GM18511 (cell line): ENCODE data around the gene MAD1L1.
"Not testable (repeated sequence)": the region's sequence is repeated elsewhere in the genome, so short reads cannot be mapped to it uniquely, and the experiment has no call there.

Experiments
- ATAC-seq: cut with Tn5 transposase; IDR thresholded peaks from one replicate; pipeline ENCODE4 v1.9.1; 2021; ENCODE audit warnings: mild to moderate bottlenecking, moderate library complexity; ENCODE audit not compliant: unreplicated experiment

Gene MAD1L1

DNA sequence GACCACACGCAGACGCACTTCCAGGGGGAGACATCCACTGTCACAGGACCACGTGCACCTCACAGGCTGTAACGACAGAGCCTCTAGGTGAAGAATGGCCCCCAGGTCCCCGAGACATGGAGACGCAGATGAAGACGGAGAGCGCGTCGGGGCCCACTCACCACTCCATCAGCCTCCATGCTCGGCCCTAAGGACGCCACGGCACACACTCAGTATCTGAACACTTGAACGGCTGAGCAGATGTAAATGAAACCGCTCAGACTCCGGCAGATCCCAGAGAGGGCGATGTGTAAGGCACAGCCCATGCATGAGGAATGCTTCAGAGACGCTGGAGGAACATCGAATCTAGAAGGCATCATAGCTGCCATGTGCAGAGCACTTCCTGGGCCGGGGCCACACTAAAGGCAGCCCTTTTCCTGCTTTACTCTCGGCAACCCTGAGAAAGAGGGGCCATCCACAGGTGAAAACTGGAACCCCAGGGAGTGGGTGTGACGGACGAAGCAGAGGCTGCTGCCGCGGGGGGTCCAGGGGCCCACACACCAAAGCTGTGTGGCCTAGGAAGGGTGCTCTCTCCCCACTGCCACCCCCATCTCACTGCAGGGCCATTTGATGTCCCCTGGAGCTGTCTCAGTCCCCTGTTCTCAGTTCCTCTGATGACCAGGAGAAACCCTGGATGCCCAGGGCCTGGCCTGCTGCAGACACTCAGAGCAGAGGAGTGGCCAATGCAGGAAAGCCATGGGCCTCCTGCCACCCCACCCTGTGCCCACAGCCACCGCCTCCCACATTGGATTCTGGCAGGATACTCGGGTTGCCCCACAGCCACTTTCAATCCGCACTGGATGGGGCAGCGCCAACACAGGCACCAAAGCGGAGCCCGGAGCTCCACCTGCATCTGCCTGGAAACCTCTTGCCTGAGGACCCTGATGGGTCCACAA, 253.8 kb downstream of the MAD1L1 start:
- ATAC-seq = no peak

DNA sequence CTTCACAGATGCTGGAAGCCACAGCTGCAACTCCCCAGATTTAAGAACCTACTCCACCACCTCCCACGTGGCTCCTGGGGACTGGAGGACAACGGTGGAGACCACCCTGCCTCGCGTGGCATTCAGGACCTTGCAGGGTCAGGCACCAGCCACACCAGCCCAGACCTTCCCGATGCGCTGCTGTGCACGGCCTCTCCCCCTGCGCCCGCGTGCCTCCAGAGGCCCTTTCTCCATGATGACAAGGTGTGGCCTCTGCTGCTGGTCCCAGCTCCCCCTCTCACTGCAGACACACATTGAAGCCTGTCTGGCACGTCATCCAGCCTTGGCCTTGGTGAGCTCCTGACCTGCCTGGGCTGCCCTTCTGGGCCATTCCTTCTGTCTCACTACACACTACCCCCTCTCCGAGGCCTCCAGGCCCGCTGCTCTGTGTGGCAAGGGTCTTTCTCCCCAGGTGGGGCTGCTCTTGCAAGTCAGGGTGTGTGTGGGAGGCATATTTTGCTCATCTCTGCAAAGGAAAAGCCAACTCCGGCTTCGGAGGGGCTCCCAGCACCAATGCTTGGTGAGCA, 254.8 kb downstream of the MAD1L1 start:
- ATAC-seq = no peak

DNA sequence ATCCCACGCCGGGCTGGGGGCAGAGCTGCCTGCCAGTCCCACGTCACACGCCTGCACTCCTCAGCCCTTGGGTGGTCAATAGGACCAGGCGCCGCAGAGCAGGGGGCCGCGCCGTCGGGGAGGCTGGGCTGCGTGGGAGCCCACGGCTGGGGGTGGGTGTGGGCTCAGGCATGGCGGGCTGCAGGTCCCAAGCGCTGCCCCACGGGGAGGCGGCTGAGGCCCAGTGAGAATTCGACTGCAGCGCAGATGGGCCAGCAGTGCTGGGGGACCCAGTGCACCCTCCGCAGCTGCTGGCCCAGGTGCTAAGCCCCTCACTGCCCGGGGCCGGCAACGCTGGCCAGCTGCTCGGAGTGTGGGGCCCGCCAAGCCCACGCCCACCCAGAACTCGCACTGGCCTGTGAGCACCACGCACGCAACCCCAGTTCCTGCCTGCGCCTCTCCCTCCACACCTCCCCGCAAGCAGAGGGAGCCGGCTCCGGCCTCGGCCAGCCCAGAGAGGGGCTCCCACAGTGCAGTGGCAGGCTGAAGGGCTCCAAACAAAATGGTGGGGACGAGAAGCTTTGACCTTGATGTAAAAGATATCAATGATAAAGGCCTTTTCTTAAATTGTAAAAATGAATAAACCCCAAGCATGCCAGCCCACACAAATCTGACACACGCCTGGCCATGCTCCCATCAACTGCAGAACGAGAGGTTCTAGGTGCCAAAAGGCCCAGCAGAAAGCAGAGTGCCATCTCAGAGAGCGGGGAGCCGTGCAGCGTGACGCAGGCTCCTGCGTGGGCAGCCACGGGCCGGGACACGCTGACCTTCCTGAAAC, 255.5 kb downstream of the MAD1L1 start:
- ATAC-seq = no peak

DNA sequence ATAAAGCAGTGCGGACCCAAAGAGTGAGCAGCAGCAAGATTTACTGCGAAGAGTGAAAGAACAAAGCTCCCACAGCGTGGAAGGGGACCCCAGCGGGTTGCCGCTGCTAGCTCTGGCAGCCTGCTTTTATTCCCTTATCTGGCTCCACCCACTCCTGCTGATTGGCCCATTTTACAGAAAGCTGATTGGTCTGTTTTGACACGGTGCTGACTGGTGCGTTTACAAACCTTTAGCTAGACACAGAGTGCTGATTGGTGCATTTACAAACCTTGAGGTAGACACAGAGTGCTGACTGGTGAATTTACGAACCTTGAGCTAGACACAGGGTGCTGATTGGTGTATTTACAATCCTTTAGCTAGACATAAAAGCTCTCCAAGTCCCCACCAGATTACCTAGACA, 256.2 kb downstream of the MAD1L1 start:
- ATAC-seq = not testable (repeated sequence)

DNA sequence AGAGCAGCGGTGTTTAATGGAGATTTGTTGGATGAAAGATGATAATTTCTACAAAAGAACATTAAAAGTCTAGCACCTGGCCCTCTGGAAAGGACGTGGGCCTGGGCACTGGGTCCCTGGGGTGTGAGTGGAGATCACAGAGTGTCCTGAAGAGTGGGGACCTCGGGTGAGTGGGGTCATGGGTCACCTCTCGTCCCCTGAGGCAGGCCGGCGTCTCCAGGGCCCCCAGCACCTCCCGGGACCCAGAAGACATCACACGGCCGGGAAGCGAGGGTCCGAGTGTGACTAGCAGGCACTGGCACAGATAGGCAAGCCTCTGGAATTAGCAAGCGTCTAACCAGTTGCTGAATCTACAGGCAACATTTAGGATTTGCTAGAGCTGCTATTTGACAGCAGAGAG, 257.2 kb downstream of the MAD1L1 start:
- ATAC-seq = no peak

DNA sequence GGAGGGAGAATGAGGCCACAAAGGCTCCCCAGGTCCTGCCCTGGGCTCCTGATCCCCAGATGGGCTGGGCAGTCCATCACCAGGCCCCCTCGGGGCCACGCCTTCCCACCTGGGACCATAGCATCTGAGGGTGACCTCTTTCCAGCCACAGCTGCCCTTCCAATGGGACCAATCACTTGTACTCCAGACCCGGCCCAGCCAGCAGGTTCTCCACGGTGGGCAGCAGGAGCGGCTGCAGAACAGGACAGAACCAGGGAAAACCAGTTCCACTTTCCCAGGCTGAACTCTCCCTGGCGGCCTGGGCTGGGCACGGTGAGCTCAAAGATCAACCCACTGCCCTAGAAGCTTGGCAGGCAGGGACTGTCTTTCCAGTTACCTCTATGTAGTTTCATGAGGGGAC, 257.6 kb downstream of the MAD1L1 start:
- no peak for ATAC-seq

DNA sequence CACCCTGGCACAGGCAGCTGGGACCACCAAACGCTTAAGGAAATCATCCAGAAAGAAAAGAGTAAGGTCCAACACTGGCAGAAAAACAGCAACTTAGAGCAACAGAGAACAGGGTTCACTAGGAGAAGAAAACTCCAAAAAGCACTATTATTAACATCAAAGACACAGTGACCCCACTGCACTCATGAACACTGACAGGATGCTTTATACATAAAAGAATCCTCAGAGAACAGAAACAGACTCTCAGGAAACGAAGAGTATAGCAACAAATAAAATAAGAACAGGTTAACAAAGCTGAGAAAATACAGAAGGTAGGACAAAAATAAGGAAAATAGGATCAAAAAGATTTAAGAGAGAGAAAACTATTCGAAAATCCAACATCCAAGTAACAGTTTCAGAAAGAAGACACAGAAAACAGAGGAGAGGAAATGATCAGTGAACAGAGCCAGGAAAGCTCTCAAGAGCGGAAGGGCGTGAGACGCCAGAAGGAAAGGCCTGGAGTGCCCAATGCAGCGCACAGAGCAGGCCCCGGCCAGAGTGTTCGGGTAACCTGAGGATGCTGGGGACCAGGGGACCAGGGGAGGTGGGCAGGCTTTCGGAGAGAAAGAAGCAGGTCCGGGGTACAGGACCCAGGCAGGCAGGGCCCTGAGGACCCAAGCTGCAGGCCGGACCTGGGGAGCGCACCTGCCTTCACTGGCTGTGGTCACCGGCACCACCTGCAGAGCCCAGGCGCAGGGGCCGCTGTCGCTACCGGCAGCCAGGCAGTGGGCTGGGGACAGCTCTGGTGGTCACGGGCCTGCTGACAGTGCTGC, 258.2 kb downstream of the MAD1L1 start:
- ATAC-seq = no peak

DNA sequence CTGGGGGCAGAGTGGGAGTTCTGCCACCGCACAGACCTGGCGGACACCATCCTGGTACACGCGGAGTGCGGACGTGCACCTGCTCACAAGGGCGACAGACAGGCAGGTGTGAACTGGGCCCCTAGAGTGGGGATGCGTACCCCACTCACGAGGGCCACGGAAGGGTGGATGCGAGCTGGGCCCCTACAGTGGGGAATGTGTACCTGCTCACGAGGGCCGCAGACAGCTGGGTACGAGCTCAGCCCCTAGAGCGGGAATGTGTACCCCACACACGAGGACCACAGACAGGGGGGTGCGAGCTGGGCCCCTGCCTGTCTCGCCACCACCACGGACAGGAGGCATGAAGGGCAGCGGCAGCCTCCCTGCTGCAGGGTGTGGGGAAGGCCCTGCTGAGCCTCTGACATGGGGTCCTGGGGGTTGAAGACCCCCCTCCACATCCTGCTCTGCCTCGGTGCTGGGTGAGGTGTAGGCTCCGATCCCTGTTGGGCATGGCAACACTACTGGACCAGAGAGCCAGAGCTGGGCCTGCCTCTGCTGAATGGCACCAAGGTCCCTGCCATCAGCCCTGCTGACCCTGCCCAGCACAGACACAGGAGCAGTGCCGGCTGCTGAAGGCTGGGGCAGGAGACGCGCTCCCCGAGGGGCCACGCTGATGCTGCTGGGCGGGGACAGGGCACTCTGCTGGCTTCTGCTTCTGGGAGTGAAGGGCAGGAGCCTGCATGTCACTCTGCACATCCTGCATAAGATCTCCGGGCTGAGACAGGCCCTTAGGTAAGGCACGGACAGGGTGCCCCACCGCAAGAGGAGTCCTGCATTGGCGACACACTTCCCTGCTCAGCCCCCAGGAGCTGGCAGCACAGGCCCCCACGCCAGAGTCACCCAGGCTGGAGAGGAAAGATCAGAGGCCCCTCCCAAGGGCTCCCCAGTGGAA, 259.2 kb downstream of the MAD1L1 start:
- ATAC-seq = no peak

DNA sequence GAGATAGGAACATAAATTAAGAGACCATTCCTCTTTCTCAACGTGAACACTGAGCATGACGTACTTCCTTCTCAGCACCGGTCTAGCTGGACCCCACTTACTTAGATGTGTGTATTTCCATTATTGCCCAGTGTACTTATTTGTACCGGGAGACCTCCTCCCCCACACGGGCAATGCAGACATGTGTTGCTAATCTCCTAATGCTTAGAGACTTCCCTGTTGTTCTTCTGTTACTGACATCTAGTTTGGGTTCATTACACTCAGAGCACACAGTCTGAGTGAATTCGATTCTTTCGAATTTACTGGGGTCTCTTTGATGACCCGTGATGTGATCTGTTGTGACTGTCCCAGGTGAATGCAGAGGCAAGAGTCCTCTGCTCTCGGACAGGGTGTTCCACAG, 260.0 kb downstream of the MAD1L1 start:
- ATAC-seq = no peak

DNA sequence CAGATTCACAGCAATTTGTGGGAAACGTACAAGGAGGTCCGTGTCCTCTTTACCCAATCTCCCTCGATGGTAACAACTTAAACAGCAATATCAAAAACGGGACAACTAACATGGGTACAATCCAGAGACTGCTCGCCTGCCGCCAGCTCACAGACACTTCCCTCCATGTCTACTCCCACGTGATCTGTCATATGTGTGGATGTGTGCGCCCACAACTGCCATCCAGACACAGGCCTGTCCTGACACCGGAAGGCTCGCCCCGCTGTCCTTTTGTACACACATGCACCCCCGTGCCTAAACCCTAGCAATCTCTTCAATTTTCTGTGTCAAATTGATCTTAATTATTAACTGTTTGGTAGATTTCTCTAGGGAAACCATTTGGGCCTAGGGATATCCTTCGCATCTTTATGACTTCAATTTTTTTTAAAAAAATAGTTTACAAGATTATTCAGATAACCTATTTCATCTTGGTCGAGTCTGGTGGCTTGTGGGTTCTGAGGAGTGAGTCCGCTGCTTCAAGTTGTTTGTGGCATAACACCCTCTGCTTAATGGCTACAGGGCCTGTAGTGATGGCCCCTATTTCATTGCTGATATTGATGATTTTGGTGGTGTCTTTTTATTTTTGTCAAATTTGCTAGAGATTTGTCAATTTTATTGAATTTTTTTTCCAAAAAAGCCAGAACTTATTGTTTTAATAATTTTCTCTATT, 260.6 kb downstream of the MAD1L1 start:
- no peak for ATAC-seq

DNA sequence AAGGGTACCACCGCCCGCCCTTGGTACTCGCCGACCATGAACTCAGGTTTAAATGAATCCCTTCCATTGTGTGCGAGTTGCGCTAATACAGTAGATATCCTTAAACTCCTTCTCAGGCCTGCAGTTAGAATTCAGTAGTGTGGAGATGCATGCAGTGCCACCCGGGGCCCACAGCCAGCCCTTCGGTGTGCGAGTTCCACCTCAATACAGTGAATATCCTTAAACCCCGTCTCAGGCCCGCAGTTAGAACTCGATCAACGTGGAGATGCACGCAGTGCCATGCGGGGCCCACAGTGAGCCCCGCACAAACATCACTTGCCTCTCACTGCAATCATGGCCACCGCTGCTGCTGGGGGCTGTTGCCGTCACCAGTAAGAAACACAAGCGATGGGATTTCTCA, 261.9 kb downstream of the MAD1L1 start:
- ATAC-seq = no peak

DNA sequence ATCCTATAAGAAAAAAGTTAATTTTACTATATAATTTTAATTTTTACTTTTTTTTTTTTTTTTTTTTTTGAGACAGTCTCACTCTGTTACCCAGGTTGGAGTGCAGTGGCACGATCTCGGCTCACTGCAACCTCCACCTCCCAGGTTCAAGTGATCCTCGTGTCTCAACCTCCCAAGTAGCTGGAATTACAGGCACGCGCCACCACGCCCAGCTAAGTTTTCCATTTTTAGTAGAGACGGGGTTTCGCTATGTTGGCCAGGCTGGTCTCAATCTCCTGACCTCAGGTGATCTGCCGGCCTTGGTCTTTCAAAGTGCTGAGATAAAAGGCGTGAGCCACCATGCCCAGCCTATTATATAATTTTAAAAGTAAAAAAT, 262.5 kb downstream of the MAD1L1 start:
- ATAC-seq = not testable (repeated sequence)

DNA sequence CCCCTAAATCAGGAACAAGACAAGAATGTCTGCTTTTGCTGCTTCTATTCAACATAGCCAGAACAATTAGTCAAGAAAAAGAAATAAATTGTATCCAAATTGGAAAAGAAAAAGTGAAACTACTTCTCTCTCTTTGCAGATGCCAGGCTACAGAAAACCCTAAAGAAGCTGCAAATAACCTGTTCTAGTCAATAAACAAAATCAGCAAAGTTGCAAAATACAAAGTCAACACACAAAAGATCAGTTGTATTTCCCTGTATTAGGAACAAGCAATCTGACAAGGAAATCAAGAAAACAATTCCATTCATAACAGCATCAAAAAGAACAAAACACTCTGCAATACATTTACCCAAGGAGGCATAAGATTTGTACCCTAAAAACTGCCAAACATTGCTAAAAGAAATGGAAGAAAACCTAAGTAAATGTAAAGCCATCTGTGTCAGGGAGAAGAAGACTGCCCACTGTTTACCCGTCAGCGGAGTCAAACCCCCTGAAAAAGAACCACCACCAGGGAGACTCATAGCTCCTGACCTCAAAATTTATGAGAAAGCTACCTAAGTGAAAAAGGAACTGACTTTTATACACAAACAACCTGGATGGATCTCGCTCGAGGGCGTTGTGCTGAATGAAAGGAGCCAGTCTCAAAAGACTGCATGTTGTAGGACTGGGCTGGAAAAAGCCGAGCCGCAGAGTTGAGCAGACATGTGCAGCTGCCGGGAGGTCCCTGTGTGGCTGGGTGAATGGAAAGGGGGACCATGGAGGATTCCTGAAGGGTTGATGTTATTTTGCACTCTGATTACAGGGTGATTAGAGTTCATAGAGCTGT, 263.1 kb downstream of the MAD1L1 start:
- no peak for ATAC-seq

DNA sequence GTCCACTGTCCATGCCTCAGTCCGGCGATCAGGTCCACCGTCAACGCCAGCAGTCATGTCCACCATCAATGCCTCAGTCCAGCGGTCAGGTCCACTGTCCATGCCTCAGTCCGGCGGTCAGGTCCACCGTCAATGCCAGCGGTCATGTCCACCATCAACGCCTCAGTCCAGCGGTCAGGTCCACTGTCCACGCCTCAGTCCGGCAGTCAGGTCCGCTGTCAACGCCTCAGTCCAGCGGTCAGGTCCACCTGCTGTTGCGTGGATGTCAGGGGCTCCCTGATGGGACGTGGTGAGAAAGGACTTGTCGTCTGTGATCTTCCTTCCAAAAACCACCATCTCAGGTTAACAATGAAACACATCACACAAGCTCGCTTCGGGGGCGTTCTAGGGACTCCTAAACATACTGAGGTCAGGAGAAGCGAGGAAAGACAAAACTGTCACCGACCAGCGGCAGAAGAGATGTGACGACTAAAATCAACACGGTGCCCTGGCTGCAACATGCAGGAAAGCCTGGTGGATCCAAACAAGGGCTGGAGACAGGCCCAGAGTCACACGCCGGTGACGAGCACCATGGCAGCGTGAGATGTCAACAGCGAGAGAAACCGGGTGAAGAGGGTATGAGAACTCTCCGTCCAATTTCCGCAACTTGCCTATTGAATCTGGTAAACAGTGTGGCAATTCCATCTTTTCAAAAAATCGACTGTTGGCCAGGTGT, 264.2 kb downstream of the MAD1L1 start:
- ATAC-seq = no peak

DNA sequence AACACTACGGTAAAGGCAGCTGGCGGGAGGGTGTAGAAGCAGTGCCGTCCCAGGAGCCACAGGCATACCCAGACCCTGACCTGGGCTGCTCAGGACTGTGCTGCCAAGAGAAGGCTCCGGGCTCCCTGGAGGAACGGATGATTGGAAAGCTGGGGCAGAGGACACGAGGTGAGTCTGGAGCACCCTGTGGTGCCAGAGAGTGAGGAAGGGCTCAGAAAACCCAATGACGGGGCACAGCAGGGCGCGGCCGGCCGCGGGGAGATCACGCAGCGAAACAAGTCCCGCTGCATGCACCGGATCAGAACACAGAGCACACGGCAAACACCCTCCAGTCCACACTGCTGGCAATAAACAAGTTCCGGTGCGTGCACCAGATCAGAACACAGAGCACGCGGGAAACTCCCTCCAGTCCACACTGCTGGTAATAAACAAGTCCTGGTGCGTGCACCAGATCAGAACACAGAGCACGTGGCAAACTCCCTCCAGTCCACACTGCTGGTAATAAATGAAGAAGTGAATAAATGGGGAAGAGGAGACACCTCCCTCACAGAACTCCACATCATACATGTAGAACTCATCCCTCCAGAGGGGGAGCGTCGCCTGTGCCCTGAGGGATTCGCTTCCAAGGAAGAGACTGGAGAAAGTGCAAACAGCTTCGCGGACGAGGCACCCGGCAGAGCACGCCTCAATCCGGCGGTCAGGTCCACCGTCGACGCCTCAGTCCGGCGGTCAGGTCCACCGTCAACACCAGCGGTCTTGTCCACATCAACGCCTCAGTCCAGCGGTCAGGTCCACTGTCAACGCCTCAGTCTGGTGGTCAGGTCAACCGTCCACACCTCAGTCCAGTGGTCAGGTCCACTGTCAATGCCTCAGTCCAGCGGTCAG, 265.0 kb downstream of the MAD1L1 start:
- ATAC-seq = no peak

DNA sequence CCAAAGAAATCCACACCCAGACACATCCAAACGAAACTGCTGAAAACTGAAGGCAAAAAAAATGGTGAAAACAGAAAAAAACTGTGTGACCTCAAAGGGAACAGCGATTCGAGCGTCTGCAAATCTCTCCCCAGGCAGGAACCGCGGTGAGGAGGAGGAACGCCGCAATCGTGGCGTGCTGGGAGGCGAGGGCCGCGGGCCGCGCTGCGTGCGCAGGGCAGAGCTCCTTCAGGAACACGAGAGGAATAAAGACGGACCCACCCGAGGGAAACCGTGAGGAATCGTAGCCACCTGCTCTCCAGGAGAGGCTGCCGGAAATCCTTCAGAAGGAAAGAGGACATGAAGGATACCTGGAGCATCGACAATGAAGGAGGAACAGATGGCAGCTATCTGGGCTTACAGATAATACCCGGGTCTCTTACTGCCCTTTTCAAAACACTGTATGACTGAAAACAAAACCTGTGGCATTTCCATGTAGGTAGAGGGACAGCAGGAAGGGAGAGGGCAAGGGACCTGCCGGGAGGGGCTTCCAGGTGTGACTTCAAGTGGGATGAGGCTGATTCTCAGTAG, 266.0 kb downstream of the MAD1L1 start:
- ATAC-seq = no peak
